DND-41 (cell line): ENCODE measurements around the gene NCCRP1.
"Not testable (repeated sequence)": the region's sequence is repeated elsewhere in the genome, so short reads cannot be mapped to it uniquely, and the experiment has no call there.

Experiments used
- ATAC-seq: fragments of 200-7000 bp; cut with Tn5 transposase; 3 replicates; pipeline ENCODE4 v1.9.1; 2021; ENCODE audit warnings: low read depth; ENCODE audit not compliant: insufficient read depth
- DNase-seq: peaks from one replicate; pipeline ENCODE4 v3.0.0-alpha.2; 2020
- H2AFZ ChIP-seq: 2 replicates; pipeline ENCODE4 v1.6.0; 2012; ENCODE audit warnings: low read depth, low read length
- H3K27ac ChIP-seq: 2 replicates; pipeline ENCODE4 v1.5.1; 2012; ENCODE audit warnings: low read length, inconsistent platforms
- H3K27me3 ChIP-seq: fragments of 200-600 bp; sonication (generic); 2 replicates; pipeline ENCODE4 v1.6.0; 2012; ENCODE audit warnings: low read length, mild to moderate bottlenecking, inconsistent platforms; ENCODE audit not compliant: insufficient read depth, poor library complexity
- H3K36me3 ChIP-seq: 2 replicates; pipeline ENCODE4 v1.5.1; 2012; ENCODE audit warnings: low read length, inconsistent platforms; ENCODE audit not compliant: insufficient read depth
- H3K4me1 ChIP-seq: 2 replicates; pipeline ENCODE4 v1.5.1; 2012; ENCODE audit warnings: mild to moderate bottlenecking, low read length; ENCODE audit not compliant: insufficient read depth
- H3K4me2 ChIP-seq: 2 replicates; pipeline ENCODE4 v1.6.0; 2012; ENCODE audit warnings: mild to moderate bottlenecking, moderate library complexity, low read length, inconsistent platforms; ENCODE audit not compliant: insufficient read depth
- H3K4me3 ChIP-seq, 2 experiments: fragments of 200-600 bp in 1 of 2; shearing (Covaris generic) in 1 of 2; 2 replicates each; pipeline ENCODE4 v1.5.1; 2012 to 2016; ENCODE audit warnings: inconsistent platforms in 2 of 2, low read length in 2 of 2, mild to moderate bottlenecking in 2 of 2, low read depth in 1 of 2, moderate library complexity in 1 of 2
- H3K79me2 ChIP-seq: 2 replicates; pipeline ENCODE4 v1.6.0; 2012; ENCODE audit warnings: low read length, inconsistent platforms; ENCODE audit not compliant: insufficient read depth
- H3K9ac ChIP-seq: 2 replicates; pipeline ENCODE4 v1.6.0; 2012; ENCODE audit warnings: low read depth, mild to moderate bottlenecking, inconsistent platforms, low read length, moderate library complexity
- H3K9me3 ChIP-seq: 2 replicates; pipeline ENCODE4 v1.5.1; 2012; ENCODE audit warnings: low read length, moderate library complexity, mild to moderate bottlenecking, inconsistent platforms; ENCODE audit not compliant: insufficient read depth, severe bottlenecking
- H4K20me1 ChIP-seq: 2 replicates; pipeline ENCODE4 v1.6.0; 2012; ENCODE audit warnings: low read length; ENCODE audit not compliant: insufficient read depth
- CTCF ChIP-seq: IDR thresholded peaks from 2 replicates; pipeline ENCODE4 v1.5.1; 2012; ENCODE audit warnings: borderline replicate concordance, low read length, moderate library complexity, mild to moderate bottlenecking; ENCODE audit not compliant: poor library complexity, severe bottlenecking; ENCODE audit errors: extremely low read depth
- EZH2 ChIP-seq: IDR thresholded peaks from 3 replicates; pipeline ENCODE4 v1.6.1; 2012; ENCODE audit warnings: borderline replicate concordance, low read depth, mild to moderate bottlenecking, moderate library complexity, low read length, inconsistent platforms; ENCODE audit not compliant: severe bottlenecking

Gene NCCRP1

GRCh38 chr19:39218230-39219007, 21.7 kb downstream of the NCCRP1 start:
- no peak overlapping the region for H3K9ac ChIP-seq
- no peaks in the 10 kb centered on the region for H3K4me1 ChIP-seq
- TF ChIP-seq EZH2, result no peak
- TF ChIP-seq CTCF, result no peak
- H2AFZ ChIP-seq, result no peak overlapping the region
- no peaks in the 10 kb centered on the region for H3K9me3 ChIP-seq
- H3K79me2 ChIP-seq, result no peaks in the 10 kb centered on the region
- H4K20me1 ChIP-seq, result no peaks in the 10 kb centered on the region
- DNase-seq (no peak), ATAC-seq (no peak)
- H3K27ac ChIP-seq, result no peak overlapping the region
- no peaks in the 10 kb centered on the region for H3K27me3 ChIP-seq
- no peak overlapping the region for H3K4me3 ChIP-seq
- H3K4me2 ChIP-seq, result no peak overlapping the region
- H3K36me3 ChIP-seq, result no peaks in the 10 kb centered on the region

- H3K4me3 ChIP-seq, DNase-seq, H4K20me1 ChIP-seq, ATAC-seq, H3K27ac ChIP-seq, H3K9ac ChIP-seq, H3K9me3 ChIP-seq, H3K27me3 ChIP-seq, H2AFZ ChIP-seq, H3K4me1 ChIP-seq, H3K4me2 ChIP-seq, H3K79me2 ChIP-seq, H3K36me3 ChIP-seq: not testable (repeated sequence)
- peak; percentile 2 for TF ChIP-seq CTCF
These were observed 22.3 kb downstream of the NCCRP1 start for GRCh38 chr19:39219108-39219507.

GRCh38 chr19:39223703-39224279, 27.0 kb downstream of the NCCRP1 start:
- Histone ChIP-seq H3K27me3 (no peaks in the 10 kb centered on the region), H3K79me2 (no peaks in the 10 kb centered on the region), H3K4me2 (no peak overlapping the region), H3K27ac (no peak overlapping the region), H3K36me3 (no peaks in the 10 kb centered on the region), H3K4me3 (no peak overlapping the region), H3K4me1 (no peaks in the 10 kb centered on the region), H2AFZ (no peak overlapping the region), H3K9me3 (no peaks in the 10 kb centered on the region), H4K20me1 (no peaks in the 10 kb centered on the region), H3K9ac (no peak overlapping the region)
- DNase-seq (peak; percentile 71), ATAC-seq (peak; percentile 86)
- no peak for TF ChIP-seq EZH2
- TF ChIP-seq CTCF, result no peak
